ENCODE measurements around the gene IGF1. TPM values are rescaled to one million over a fixed set of nuclear protein-coding genes. Genes with fewer than 3 reads are reported as not detected.
"Not testable (repeated sequence)": the region's sequence is repeated elsewhere in the genome, so short reads cannot be mapped to it uniquely, and the experiment has no call there.

Gene IGF1
- total RNA-seq, 2 donors from 2014 or later: 267 to 391 TPM

DNA sequence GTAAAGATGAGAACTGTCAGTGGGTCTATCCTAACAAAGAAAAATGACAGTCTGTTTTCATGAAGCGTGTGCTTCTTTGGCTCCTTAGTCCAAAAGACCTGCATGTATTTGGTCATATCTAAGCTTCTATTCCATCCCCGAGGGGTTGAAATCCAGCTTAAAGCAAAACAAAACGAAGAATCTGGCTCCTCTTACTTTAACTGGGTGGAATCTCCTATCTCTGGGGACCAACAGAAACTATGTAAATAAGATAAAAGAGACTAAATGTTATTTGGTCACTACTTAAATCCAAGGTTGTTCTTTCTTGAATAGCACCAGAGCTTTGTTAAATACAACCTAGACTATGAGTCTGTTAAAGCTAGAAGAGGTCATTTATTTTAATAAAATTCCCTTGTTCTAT lies 9.4 kb downstream of the IGF1 start:
- intact Hi-C loops (cut with DNase I): no loop called here

GRCh38 chr12:102468261-102468915 lies 12.0 kb downstream of the IGF1 start:
- intact Hi-C loops (cut with DNase I): no loop called here
- DNase-seq (ENCODE audit: low spot score): no peak

More for the DNA sequence above, 9.4 kb downstream of the IGF1 start:
- no peak for DNase-seq (ENCODE audit: low spot score)

DNA sequence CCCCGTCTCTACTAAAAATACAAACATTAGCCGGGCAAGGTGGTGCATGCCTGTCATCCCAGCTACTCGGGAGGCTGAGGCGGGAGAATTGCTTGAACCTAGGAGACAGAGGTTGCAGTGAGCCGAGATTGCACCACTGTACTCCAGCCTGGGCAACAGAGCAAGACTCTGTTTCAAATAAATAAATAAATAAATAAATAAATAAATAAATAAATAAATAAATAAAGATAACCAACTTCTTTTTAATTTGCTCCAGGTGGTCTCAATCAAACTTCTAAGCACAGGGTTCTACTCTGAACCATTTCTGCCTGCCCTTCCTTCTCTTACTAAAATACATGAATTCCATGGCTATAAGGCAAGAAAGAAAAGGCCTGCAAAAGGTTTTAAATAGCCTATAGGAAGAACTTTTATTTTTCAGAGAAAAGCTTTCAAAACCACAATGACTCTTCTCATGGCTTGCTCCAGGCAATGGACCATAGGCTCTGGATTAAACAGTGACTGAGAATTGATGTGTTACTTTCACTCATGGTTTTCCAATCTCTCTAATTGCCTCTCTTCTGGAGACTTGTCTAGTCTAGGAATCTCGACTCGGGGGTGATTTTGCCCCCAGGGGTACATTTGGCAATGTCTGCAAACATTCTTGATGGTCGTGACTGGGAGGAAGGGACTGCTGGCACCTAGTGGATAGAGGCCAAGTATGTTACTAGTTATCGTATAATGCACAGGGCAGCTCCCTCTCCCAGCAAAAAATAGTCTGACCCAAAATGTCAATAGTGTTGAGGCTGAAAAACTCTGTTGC lies 14.4 kb downstream of the IGF1 start:
- intact Hi-C loops (cut with DNase I): no loop called here
- no peak for DNase-seq (ENCODE audit: low spot score)

- intact Hi-C loops (cut with DNase I): no loop called here
- no peak for DNase-seq (ENCODE audit: low spot score)
Measured at GRCh38 chr12:102463659-102464249, 16.6 kb downstream of the IGF1 start.

DNA sequence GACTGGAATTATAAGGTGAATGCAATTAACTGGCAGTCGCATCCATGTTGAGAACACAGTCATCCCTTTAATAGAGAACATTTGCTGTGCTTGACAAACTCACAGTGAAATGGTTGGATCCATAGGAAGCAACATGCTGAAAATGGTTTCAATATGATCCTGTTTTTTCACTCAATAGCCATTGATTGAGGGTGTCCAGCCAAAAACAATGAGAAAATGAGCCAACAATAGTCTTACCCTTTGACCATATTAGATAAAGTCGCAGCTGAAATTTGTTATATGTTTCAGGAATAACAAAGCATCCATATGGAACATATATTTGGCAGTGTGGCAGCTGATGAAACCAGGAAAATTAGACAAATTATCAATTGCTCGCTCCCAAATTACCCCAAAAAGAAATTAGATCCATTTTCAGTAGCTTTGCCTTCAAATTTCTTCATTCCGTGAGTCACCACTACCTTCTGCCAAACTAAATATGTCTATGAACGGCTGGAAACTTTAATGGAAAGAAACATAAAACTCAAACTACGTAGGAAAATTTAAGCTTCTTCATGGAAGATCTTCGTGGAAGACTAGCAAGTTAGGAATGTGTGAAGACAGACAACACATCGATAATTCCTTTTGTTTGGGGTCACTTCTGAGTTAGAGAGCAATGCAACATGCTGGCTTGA lies 17.4 kb downstream of the IGF1 start:
- DNase-seq (ENCODE audit: low spot score): no peak
- intact Hi-C loops (cut with DNase I): no loop called here

GRCh38 chr12:102462386-102462785 lies 18.0 kb downstream of the IGF1 start:
- intact Hi-C loops (cut with DNase I): no loop called here
- no peak for DNase-seq (ENCODE audit: low spot score)

DNA sequence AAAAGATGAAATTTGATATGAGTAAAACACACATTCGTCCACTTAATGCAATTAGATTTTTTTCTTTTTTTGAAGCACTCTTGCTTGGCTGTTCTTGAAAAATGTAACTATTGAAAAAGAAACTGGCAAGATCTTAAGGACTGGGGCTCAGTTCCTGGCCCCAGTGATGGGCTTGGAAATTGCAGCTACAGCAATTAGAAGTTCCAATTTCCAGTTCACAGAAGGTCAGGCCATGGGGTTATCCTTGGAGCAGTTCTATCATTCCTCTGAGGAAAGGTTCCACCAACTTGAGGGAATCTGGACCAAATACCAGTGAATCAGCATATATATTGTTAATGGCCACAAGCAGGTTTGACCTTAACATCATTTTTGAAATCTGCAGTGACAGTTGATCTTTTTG lies 18.9 kb downstream of the IGF1 start:
- DNase-seq (ENCODE audit: low spot score): no peak
- intact Hi-C loops (cut with DNase I): no loop called here

GRCh38 chr12:102459314-102459713 lies 21.0 kb downstream of the IGF1 start:
- intact Hi-C loops (cut with DNase I): no loop called here
- DNase-seq (ENCODE audit: low spot score): no peak

DNA sequence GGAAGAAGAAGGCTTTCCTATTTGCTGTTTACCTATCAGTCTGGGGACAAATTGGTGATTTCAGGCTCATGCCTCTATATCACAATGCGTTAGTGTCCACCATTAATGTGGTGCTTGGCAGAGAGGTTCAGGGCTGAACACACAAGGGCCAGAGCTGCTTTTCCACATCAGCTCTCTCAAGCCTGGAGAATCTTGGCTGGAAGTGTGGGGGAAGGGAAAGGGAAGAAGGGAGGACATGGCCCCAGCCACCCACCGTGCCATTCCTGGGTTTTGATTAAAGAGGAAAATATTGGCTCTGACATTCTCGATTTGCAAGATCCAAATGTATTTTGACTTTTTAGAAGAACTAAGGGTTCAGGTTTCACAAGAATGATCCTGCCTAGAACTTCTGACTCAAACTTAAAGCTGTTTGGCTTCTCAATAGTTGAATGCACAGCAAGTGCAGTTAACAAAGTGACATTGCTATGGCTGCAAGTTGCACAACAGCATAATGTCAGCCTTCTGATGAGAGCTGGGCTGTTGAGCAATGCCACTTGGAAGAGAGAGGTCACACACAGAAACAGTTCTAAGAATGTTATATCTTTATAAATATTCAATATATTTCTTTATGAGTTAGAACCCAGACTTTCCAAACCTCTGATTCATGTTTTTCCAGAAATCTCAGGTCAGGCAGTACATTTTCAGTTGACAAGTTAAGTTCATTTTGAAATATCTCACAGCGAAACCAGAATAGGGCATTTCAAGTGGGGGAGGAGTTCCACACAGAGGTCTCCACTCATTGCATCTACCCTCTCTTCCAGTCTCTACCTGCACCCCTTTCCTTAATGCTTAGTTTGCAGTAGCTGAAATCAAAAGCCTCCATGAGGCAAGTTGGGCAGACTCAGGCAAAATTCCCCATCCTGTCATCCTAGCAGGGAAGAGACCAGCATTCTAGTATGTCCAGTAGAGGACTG lies 25.3 kb downstream of the IGF1 start:
- no peak for DNase-seq (ENCODE audit: low spot score)

GRCh38 chr12:102454330-102454729 lies 26.0 kb downstream of the IGF1 start:
- intact Hi-C loops (cut with DNase I): no loop called here
- DNase-seq (ENCODE audit: low spot score): no peak

More for the DNA sequence above, 25.3 kb downstream of the IGF1 start:
- intact Hi-C loops (cut with DNase I): no loop called here

GRCh38 chr12:102452605-102453004 lies 27.8 kb downstream of the IGF1 start:
- intact Hi-C loops (cut with DNase I): no loop called here
- DNase-seq (ENCODE audit: low spot score): no peak

DNA sequence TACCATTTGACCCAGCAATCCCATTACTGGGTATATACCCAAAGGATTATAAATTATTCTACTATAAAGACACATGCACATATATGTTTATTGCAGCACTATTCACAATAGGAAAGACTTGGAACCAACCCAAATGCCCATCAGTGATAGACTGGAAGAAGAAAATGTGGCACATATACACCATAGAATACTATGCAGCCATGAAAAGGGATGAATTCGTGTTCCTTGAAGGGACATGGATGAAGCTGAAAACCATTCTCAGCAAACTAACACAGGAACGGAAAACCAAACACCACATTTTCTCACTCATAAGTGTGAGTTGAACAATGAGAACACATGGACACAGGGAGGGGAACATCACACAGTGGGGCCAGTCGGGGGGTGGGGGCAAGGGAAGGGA lies 31.3 kb downstream of the IGF1 start:
- intact Hi-C loops (cut with DNase I): not testable (repeated sequence)

DNA sequence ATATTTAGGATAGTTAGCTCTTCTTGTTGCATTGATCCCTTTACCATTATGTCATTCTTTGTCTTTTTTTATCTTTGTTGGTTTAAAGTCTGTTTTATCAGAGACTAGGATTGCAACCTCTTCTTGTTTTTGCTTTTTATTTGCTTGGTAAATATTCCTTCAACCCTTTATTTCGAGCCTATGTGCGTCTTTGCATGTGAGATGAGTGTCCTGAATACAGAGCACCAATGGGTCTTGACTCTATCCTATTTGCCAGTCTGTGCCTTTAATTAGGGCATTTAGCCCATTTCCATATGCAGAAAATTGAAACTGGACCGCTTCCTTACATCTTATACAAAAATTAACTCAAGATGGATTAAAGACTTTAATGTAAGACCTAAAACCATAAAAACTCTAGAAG lies 32.9 kb downstream of the IGF1 start:
- intact Hi-C loops (cut with DNase I); DNase-seq (ENCODE audit: low spot score): not testable (repeated sequence)

More for the DNA sequence above, 31.3 kb downstream of the IGF1 start:
- DNase-seq (ENCODE audit: low spot score): not testable (repeated sequence)

GRCh38 chr12:102444707-102445106 lies 35.7 kb downstream of the IGF1 start:
- intact Hi-C loops (cut with DNase I): no loop called here
- DNase-seq (ENCODE audit: low spot score): no peak

GRCh38 chr12:102444093-102444492 lies 36.3 kb downstream of the IGF1 start:
- DNase-seq (ENCODE audit: low spot score): no peak
- intact Hi-C loops (cut with DNase I): no loop called here

- intact Hi-C loops (cut with DNase I): no loop called here
- no peak for DNase-seq (ENCODE audit: low spot score)
Measured at GRCh38 chr12:102441077-102441596, 39.2 kb downstream of the IGF1 start.

GRCh38 chr12:102439426-102440405 lies 40.6 kb downstream of the IGF1 start:
- intact Hi-C loops (cut with DNase I): no loop called here
- no peak for DNase-seq (ENCODE audit: low spot score)

GRCh38 chr12:102438827-102439210 lies 41.5 kb downstream of the IGF1 start:
- intact Hi-C loops (cut with DNase I): no loop called here
- DNase-seq (ENCODE audit: low spot score): no peak
